ENCODE measurements around the gene ACSM3.

DNA sequence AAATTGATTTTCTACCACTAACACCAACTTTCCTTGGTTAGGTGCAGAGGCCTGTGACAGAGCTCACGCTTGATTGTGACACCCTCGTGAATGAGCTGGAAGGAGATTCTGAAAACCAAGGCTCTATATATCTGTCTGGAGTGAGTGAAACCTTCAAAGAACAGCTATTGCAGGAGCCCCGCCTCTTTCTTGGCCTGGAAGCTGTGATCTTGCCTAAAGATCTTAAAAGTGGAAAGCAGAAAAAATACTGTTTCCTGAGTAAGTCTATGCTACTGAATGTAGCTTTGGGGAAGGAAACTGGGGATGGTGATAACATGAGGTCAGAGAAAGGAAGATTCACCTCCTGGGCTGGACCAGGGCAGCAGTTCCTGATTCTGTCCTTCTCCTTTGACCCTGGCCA is 80.8 kb downstream of the ACSM3 start:
- TF ChIP-seq EZH2 (IDR thresholded peaks at IDR 0.05; ENCODE audit: insufficient read depth, poor library complexity, severe bottlenecking) (no peak), EZH2phosphoT487 (IDR thresholded peaks at IDR 0.05; ENCODE audit: insufficient read depth, low read depth) (no peak)
